Activated CD4-positive, alpha-beta T cell treated with anti-CD3 and anti-CD28 coated beads for 24 hours (primary cell): ENCODE data around the gene RRN3.
"Not testable (repeated sequence)": the region's sequence is repeated elsewhere in the genome, so short reads cannot be mapped to it uniquely, and the experiment has no call there.

Experiments used
- DNase-seq, 2 donors: peaks; one replicate each; pipeline ENCODE4 v3.0.0-alpha.2; 2020; ENCODE audit warnings: low read depth in 2 of 2

RRN3 gene

DNA sequence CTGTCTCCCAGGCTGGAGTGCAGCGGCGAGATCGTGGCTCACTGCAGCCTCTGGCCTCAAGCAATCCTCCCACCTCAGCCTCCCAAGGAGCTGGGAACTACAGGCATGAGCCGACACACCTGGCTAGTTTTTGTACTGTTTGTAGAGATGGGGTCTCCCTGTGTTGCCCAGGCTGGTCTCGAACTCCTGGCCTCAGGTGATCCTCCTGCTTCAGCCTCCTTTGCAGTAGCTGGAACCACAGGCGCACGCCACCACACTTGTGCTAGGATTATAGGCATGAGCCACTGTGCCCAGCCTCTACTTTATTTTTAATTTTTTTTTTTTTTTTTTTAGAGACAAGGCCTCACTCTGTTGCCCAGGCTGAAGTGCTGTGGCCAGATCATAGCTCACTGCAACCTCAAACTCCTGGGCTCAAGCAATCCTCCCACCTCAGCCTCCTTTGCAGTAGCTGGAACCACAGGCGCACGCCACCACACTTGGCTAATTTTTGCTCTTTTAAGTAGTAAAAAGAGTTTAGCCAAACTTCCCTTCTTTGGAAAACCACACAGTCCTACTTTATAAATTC, 42.6 kb downstream of the RRN3 start:
- DNase-seq = no peak

DNA sequence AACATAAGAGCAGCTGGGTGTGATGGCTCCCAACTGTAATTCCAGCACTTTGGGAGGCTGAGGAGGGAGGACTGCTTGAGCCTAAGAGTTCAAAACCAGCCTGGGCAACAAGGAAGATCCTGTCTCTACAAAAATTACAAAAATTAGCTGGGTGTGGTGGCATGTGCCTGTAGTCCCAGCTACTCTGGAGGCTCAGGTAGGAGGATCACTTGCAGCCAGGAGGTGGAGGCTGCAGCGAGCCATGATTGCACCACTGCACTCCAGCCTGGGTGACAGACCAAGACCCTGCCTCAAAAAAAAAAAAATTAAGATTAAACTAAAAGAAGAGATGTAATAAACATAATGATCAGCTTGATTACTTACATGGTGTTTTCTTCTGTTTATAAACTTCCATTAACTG, 43.6 kb downstream of the RRN3 start:
- DNase-seq = not testable (repeated sequence)

DNA sequence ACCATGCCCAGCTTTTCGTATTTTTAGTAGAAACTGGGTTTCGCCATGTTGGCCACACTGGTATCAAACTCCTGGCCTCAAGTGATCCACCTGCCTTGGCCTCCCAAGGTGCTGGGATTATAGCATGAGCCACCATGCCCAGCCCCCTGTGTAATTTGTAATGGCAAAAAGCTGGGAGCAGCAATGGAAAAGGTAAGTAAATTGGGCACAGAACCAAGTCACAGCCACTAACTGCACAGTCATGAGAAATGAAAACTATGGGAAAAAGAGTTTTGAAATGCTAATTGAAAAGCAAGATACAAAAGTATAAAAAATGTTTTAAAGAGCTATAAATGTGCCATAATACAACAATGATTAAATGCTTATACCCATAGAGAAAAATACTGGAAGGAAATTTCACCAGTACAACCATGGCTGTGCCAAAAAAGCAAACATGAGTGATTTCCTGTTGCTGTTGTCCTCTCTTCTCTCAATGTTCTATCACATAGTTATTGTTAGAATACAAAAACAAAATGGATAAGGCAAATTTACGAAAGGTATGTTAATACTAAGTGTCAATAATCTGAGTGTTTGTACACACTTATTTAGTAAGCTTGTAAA, 44.4 kb downstream of the RRN3 start:
- no peak for DNase-seq

DNA sequence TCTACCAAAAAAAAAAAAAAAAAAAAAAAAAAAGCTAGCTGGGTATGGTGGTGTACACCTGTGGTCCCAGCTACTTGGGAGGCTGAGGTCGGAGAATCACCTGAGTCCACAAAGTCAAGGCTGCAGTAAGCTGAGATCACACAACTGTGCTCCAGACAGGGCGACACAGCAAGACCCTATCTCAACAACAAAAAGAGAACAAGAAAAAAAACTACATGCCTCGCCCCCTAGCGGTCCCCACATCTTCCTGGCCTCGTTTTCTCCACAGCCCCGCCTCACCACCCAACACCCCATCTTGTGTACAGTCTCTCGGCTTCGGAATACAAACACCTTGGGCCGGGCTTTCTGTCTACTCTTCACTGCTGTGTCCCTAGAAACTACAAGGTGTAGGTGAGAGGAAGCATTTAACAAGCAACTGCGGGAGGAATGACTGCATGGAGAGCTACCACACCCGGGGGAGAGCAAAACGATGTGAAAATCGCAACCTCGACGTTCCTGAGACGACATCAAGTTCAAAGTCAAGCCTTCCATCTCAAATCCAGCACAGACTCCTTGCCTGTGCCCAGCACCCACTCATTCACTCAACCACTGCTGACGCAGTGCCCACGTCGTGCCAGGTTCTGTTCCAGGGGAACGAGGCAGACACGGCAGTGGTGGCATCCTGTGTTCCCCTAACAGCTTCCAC, 47.2 kb downstream of the RRN3 start:
- DNase-seq = no peak

DNA sequence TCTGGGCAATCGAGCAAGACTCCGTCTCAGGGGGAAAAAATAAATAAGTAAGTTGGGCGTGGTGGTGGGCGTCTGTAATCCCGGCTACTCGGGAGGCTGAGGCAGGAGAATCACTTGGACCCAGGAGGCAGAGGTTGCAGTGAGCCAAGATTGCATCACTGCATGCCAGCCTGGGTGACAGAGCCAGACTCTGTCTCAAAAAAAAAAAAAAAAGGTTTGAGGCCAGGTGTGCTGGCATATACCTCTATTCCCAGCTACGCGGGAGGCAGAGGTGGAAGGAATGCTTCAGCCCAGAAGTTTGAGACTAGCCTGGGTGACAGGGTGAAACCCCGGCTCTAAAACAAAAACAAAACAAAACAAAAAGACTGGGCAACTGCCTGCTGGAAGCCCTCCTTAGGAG, 48.8 kb downstream of the RRN3 start:
- not testable (repeated sequence) for DNase-seq

DNA sequence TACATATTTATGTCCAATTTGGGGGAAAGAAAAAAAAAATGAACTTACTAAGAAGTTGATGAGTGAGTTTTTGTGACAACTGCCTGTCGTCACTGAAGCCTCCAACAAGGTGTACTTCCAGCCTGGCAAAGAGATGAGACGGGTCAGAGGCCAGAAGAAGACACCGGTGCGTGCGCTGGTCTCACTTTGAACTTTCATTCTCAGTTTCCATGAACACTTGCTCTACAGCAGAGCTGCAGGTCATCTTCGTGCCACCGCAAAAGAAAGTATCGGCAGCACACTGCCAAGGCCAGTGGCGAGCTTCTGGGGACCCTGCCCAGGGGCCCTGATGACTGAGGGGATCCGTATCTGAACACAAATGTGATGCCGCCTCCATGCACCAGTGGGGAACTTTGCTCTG, 49.8 kb downstream of the RRN3 start:
- no peak for DNase-seq

DNA sequence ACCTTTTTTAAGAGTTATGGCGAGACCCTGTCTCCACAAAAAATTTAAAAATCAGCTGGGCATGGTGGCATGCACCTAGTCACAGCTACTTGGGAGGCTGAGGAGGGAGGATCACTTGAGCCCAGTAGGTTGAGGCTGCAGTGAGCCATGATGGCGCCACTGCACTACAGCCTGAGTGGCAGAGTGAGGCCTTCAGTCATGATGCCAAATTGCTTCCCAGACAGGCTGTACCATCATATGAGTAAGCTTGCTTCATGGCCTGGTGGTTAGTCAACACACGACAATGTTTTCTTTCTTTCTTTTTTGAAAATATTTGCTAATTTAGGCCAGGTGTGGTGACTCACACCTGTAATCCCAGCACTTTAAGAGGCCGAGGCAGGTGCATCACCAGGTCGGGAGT, 50.7 kb downstream of the RRN3 start:
- no peak for DNase-seq

DNA sequence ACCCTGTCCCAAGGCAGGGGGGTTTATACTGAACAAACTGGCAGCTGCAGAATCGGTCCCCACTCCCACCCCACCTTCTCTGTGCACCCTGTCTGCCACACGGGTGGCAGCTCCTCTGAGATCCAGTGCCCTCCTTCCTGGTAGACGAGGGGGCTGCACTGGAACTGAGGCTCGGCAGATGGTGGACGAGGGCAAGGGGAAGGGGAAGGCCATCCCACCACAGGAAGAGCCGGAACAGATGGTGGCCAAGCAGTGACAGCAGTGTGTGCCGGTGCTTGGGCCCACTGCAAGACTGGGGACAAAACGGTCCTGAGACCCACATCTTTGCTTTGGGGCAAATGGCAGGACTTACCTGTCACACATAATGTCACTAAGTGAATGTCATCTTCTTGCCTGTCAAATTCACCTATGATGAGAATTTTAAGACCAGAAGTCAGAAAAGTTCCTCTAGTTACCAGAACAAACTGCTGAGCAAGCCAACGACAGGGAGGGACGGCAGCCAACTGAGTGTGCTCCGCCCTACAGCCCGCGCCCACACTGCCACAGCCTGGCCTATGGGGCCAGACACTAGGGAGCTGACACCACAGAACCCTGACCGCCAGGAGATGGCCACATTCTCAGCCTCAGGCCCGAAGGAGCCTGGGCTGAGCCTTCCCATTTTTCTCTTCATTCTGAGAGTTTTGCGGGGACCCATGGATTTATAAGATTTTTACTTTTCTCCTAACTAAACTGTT, 52.6 kb downstream of the RRN3 start:
- DNase-seq = no peak

DNA sequence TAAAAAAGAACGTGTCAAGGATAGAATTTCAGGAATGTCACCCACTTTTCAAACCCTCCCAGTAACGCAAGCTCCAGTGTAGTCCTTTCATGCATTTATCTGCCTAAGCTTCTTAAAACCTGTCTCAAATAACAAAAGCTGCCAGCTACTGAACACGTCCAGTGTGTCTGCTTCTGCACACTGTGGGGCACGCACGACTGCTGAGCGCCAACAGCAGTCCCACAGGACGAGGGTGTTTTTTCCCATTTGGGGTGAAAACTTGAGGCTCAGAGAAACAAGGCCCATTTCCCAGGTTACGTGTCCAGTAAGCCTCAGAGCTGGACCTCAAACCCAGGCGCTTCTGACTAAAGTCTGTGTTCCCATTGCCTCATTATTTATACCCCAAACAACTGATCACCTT, 55.4 kb downstream of the RRN3 start:
- no peak for DNase-seq

DNA sequence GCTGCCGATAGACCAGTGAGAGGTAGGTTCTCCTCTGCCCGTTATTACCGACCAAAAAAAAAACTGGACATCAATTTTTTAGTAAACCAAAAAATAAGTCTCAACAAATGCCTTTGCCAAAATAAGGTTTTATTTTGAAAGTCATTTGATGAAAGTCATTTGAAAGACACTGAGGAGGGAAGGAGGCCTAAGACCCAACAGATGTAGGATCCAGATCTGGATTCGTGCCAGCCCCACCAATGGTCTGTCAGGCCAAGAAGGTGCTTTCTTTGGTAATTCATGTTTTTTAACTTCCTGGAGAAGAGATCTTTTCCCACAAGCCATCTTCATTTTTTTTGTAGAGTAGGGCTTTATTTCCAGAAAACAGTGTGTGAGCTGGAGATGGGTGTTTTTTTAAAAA, 56.3 kb downstream of the RRN3 start:
- no peak for DNase-seq

DNA sequence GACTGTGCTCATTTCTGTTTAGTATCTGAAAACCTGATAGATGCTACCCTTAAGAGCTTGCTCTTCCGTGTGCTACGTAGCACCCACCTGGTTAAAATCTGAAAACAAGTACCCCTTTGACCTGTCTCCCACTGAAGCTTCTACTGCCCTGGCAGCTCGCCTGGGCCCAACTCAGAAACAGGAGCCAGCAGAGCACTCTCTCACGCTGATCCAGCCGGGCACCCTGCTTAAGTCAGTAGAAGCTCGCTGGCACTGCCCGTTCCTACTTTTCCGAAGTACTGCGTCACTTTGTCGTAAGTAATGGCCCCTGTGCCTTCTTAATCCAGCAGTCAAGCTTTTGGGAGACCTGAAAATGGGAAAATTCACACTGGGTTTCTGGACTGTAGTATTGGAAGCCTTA, 57.1 kb downstream of the RRN3 start:
- no peak for DNase-seq

DNA sequence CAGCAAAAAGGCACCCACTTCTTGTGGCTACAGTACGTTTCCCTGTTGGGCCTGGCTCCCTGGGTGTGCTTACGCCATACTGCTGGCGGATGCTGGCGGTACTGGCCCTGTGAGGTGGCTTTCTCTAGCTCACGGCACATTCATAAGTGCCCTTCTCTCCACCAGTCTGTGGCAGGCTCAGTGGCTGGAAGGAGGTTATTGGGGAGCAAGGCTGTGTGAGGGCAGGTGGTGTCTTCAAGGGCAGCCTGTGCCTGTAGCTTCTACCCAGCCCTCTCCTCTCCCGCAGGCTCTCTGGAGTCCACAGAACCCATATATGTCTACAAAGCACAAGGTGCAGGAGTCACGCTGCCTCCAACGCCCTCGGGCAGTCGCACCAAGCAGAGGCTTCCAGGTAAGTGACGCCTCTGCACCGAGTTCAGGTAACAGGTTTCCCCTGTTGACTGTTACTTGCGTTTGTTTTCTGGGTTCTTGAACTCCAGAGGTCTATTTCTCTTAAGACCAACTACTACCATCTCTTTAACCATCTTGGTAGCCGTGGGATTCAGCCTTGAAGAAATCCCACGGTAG, 58.8 kb downstream of the RRN3 start:
- no peak for DNase-seq

DNA sequence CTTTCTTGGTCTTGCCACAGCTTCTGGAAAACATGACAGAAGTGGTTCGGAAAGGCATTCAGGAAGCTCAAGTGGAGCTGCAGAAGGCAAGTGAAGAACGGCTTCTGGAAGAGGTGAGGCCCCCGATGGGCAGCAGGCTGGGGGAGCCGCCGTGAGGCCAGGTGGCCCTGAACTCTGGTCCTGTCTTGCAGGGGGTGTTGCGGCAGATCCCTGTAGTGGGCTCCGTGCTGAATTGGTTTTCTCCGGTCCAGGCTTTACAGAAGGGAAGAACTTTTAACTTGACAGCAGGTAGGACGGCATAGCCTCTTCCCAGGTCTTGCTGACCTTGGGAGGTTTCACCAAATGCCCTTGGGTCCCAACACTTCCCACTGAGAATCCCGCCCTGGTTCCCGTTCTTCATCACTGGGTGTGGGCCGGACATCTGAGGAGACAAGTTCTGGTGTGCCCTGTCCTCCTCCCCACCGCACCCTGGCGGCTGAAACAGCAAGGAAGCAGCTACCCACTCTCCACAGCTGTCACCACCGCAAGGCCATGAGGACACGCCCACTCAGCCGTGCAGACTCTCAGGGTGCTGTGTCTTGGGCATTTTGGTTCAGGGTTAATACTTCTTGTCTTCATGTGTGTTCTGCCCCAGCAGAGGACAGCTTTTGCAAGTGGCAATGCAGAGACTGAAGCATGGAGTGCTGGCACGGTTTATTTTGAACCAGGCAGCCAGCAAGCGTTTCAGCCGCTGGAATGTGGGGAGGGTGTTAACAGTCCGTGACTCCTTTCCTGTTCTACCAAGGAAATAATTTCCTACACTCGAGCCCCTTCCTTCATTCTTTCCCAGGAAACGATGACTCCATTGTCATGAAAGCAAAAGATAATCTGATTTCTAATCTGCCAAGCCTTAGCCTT, 59.6 kb downstream of the RRN3 start:
- no peak for DNase-seq

DNA sequence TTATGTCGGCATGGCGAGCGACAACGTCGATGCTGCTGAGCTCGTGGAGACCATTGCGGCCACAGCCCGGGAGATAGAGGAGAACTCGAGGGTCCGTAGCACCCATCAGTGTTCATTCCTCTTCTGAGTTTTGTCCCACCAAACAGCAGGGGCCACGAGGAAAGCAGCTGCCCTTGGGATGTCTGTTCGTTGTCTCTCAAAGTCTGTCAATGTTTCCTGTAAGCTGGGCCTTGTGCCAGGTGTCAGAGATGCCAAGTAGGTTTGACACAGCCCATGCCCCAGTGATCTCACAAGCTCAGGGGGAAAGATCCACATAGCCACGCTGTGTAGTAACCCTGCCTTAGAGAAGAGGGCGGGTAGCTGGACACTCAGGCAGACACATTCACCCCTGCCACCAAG, 60.8 kb downstream of the RRN3 start:
- DNase-seq = no peak

DNA sequence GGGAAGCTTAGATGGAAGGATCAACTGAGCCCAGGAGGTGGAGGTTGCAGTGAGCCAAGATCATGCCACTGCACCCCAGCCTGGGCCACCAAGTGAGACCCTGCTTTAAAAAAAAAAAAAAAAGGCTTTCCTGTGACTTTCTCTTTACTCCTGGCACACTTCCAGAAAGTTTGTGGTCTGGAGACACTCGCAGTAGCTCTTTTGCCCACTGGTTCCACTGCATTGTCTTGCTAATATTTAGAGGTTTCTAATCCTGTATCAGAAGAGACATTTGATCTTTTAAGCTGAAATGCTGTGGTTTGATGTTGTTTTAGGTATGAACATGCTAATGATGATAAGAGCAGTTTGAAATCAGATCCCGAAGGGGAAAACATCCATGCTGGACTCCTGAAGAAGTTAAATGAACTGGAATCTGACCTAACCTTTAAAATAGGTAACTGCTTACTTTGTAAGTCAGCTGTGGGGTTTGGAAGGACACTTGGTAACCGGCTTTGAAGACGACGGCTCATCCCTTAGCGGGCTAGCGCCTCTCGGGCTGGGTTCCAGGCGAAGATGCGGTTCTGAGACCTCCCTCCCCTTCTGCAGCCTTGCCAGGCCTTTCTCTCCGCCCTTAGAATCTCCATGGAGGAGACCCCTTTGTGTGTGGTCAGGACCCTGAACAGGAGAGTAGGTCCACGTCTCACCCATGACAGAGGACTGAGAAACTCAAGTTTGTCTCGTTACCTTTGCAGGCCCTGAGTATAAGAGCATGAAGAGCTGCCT, 61.3 kb downstream of the RRN3 start:
- no peak for DNase-seq

DNA sequence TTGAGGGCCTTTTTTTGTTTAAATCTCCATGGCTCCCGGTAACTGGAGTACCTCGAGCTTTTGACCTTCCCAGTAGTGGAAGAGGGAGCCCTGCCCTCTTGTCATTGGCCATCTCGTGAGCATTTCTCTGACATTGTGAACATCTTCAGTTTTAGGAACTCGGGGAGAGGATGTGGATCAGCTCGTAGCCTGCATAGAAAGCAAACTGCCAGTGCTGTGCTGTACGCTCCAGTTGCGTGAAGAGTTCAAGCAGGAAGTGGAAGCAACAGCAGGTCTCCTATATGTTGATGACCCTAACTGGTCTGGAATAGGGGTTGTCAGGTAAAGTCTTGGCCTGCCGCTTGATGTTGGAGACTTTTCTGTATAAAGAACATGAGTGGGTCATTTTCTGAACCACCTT, 62.5 kb downstream of the RRN3 start:
- DNase-seq = no peak

DNA sequence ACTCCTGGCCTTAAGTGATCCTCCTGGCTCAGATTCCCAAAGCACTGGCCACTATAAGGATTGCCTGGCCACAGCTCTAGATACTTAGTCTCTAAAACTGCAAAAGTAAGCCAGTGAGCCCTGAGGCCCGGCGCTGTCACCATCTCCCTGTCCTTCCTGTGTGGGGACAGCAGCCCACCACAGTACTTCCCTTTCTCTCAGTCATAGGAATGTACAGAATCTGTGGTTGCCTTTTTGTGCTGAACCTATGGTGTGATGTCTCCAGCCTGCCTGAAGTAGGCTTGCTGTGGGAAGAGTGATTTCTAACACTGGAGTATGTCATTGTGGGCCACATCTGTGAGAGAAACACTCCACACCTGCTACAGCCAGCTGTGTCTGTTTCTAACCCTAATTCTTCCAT, 62.9 kb downstream of the RRN3 start:
- DNase-seq = no peak

DNA sequence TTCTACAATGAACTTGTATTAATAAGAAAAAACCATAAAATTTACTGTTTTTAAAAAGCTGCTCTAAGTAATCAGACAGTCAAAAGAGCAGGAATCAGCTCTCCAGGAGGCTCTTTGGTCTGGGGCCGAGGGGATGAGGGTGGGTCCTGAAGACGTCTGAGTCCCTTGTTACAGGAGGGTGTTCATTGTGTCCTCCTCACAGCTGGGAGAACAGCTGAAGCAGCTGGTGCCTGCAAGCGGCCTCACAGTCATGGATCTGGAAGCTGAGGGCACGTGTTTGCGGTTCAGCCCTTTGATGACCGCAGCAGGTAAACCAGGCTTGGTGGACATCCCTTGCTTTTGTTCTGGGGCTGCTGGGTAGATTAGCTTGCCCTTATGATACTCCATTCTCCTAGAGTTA, 64.3 kb downstream of the RRN3 start:
- not testable (repeated sequence) for DNase-seq

DNA sequence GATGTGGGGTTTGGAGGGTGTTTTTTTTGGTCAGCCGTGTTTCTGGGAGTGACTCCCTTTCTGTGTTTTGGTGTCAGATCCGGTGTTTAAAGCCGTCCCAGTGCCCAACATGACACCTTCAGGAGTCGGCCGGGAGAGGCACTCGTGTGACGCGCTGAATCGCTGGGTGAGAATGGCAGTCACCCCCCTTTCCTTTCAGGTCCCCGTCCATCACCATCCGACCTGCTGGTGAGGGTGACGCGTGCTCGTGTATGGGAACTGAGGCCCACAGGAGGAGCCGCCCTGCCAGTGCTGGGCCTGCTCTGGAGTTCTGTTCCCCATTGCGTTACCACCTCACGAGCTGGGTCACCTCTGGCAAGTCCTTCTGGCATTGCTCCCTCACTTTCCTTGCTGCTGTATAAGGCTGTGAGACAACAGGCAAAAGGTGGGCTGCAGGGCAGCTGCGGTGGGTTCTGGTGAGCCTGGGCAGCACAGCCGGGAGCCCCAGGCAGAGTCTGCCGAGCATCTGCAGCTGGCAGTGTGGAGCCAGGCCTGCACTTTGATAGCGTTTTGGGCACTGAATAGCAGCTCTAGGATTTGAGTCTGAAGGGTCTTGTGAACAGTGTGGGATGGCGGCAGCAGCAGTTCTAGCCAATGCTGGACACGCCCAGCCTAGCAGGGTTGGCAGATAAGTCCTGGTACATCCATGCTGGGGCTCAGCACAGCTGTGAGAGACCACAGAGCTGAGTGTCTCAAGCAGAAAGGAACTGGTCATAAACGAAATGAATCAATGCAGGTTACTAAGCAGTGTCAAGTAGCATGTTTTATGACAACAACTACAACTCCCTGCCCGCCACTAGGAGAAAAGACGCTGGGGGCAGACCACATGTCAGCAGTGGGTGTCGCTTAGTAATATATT, 65.0 kb downstream of the RRN3 start:
- DNase-seq = not testable (repeated sequence)

DNA sequence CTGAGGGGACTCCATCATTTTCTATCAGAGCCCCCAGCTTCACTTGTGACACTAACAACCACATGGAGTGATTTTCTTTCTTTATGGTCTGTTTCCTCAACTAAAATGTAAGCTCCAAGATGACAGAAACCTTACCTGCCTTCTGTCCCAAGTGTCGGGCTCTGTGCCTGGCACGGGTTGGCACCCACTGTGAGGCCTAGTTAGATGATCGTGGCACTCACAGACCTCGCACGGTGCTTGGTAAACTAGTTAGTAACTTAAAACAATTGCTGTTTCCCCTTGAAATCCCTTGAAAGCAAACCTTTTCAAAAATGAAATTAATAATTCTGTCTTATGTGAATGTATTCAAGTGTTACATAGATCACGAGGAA, 65.7 kb downstream of the RRN3 start:
- DNase-seq = not testable (repeated sequence)
